WTC11 (cell line): Measurements from ENCODE around the gene ZBED5. TPM values are rescaled to one million over a fixed set of nuclear protein-coding genes. Genes with fewer than 3 reads are reported as not detected.

ENCODE experiments used
- ATAC-seq: fragments of 200-7000 bp; cut with Tn5 transposase; 2 replicates; pipeline ENCODE4 v1.10.0; 2021; ENCODE audit warnings: mild to moderate bottlenecking, moderate library complexity
- CTCF ChIA-PET: fragments of 300-600 bp; sonication (Branson Sonifier 250); formaldehyde crosslinking; loops from one replicate; lab custom pipeline; 2021; ENCODE audit warnings: antibody characterized with exemption; lab: Charles Lee
- POLR2A ChIA-PET: fragments of 350-600 bp; sonication (Branson Sonifier 250); formaldehyde crosslinking; loops from one replicate; lab custom pipeline; 2021; ENCODE audit warnings: antibody characterized with exemption; lab: Charles Lee
- DNase-seq: peaks from one replicate; pipeline ENCODE4 v3.0.0; 2021; ENCODE audit warnings: low spot score
- H3K27ac Mint-ChIP-seq: 2 replicates; pipeline ENCODE4 v1.8.0; 2021; ENCODE audit warnings: mixed read lengths
- H3K27me3 Mint-ChIP-seq: 2 replicates; pipeline ENCODE4 v1.8.0; 2021; ENCODE audit warnings: low read depth, mild to moderate bottlenecking, moderate library complexity, mixed read lengths
- H3K36me3 Mint-ChIP-seq: 2 replicates; pipeline ENCODE4 v1.8.0; 2021; ENCODE audit warnings: mixed read lengths
- H3K4me1 Mint-ChIP-seq: 2 replicates; pipeline ENCODE4 v1.8.0; 2022; ENCODE audit warnings: mixed read lengths
- H3K4me3 Mint-ChIP-seq: 2 replicates; pipeline ENCODE4 v1.8.0; 2021; ENCODE audit warnings: mild to moderate bottlenecking, moderate library complexity, mixed read lengths
- H3K9me3 Mint-ChIP-seq: 2 replicates; pipeline ENCODE4 v1.8.0; 2021; ENCODE audit warnings: mixed read lengths
- CREM ChIP-seq: sonication (generic); formaldehyde crosslinking; IDR thresholded peaks from 2 replicates; pipeline ENCODE4 v1.8.1; 2022; ENCODE audit warnings: mild to moderate bottlenecking, missing genetic modification reagents, moderate library complexity
- GABPB1 ChIP-seq: sonication (generic); formaldehyde crosslinking; IDR thresholded peaks from 2 replicates; pipeline ENCODE4 v1.8.1; 2023; ENCODE audit warnings: mild to moderate bottlenecking, missing genetic modification reagents
- NFATC4 ChIP-seq: fragments of 250-450 bp; sonication (Bioruptor Pico); IDR thresholded peaks from 2 replicates; pipeline ENCODE4 v1.9.0; 2021; ENCODE audit warnings: mild to moderate bottlenecking
- NFE2L1 ChIP-seq: sonication (generic); formaldehyde crosslinking; IDR thresholded peaks from 2 replicates; pipeline ENCODE4 v1.8.1; 2023; ENCODE audit warnings: missing genetic modification reagents
- SP1 ChIP-seq: sonication (generic); formaldehyde crosslinking; conservative IDR thresholded peaks from 2 replicates; pipeline ENCODE4 v1.8.1; 2022; ENCODE audit warnings: missing genetic modification reagents
- TEAD4 ChIP-seq: sonication (generic); formaldehyde crosslinking; IDR thresholded peaks from 2 replicates; pipeline ENCODE4 v1.8.0; 2022; ENCODE audit warnings: mild to moderate bottlenecking, missing genetic modification reagents
- ZNF121 ChIP-seq: sonication (generic); formaldehyde crosslinking; IDR thresholded peaks from 2 replicates; pipeline ENCODE4 v1.8.0; 2023; ENCODE audit warnings: missing genetic modification reagents
- ZNF232 ChIP-seq: sonication (generic); formaldehyde crosslinking; IDR thresholded peaks from 2 replicates; pipeline ENCODE4 v1.8.0; 2022; ENCODE audit warnings: mild to moderate bottlenecking, missing genetic modification reagents
- ZNF416 ChIP-seq: fragments of 250-450 bp; sonication (Bioruptor Pico); IDR thresholded peaks from 2 replicates; pipeline ENCODE4 v1.9.0; 2021; ENCODE audit warnings: mild to moderate bottlenecking, inconsistent platforms
- total RNA-seq: library from RNA; stranded (reverse); gene quantifications from 3 replicates; pipeline ENCODE4 v1.2.3, GENCODE V29; 2021
- TF ChIP-seq, protein P1 (sequence below): fragments of 250-450 bp; sonication (Bioruptor Pico); IDR thresholded peaks from 2 replicates; pipeline ENCODE4 v1.9.0; 2021; ENCODE audit warnings: mild to moderate bottlenecking
- TF ChIP-seq, protein P2 (sequence below): sonication (generic); formaldehyde crosslinking; IDR thresholded peaks from 2 replicates; pipeline ENCODE4 v1.8.1; 2023; ENCODE audit warnings: mild to moderate bottlenecking, moderate library complexity, missing genetic modification reagents
- TF ChIP-seq, protein P3 (sequence below): sonication (generic); formaldehyde crosslinking; IDR thresholded peaks from 2 replicates; pipeline ENCODE4 v1.8.1; 2022; ENCODE audit warnings: low read depth, missing genetic modification reagents, borderline replicate concordance

The ZBED5 gene
- total RNA-seq, 1 experiment from 2014 or later = 48.7 TPM

DNA sequence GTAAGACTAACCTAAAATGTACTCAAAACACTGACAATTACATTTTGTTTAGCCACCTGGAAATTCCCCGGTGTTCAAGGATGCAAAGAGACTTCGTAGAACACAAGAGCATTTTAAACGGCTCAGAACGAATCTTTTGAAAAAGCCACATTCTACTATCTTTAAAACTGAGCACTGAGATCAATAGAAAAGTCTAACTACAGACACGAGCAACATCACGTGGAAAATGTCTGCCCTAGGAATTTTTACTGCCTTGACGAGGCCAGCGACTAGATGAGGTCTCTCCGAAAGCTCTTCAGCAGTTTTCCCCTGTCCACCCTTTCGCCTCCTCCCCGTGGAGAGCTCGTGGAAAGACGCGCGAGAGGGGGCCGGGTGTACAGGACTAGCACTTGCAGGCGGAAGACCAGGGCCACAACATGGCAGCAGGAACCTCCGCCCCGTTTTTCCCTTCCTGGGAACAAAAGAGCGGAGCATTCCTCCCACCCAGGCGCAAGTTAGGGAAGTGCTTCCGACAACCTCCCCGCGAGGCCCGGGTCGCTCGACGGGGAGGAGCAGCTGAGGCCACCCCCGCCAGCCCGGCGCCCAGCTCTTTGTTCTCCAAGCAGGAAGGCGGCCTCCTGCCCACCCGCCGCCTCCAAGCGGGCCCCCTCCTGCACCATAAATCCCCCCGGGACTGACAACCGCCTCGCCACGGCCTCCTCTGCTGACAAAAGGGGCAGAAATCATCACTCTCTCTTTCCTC, 50.2 kb downstream of the ZBED5 start:
- ChIA-PET POLR2A (interaction anchor here (1.0 to 7.1 kb wide), 5 partner anchors 7 to 123 kb away, joined by 6 to 130 read pairs (median 13); partner anchors contain the start of gene ZBED5), CTCF (interaction anchor here (0.7 to 2.9 kb wide), 3 partner anchors 15 to 127 kb away, joined by 5 to 26 read pairs (median 9); no protein-coding TSS in a partner anchor)
- H3K27me3 Mint-ChIP-seq = no peaks in the 10 kb centered on the region
- DNase-seq = peak; percentile 31
- TF ChIP-seq, protein P1, sequence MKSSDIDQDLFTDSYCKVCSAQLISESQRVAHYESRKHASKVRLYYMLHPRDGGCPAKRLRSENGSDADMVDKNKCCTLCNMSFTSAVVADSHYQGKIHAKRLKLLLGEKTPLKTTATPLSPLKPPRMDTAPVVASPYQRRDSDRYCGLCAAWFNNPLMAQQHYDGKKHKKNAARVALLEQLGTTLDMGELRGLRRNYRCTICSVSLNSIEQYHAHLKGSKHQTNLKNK = 0 out of 2 replicates have a peak, but pooled peaks have one; percentile 3
- TF ChIP-seq, protein P2, sequence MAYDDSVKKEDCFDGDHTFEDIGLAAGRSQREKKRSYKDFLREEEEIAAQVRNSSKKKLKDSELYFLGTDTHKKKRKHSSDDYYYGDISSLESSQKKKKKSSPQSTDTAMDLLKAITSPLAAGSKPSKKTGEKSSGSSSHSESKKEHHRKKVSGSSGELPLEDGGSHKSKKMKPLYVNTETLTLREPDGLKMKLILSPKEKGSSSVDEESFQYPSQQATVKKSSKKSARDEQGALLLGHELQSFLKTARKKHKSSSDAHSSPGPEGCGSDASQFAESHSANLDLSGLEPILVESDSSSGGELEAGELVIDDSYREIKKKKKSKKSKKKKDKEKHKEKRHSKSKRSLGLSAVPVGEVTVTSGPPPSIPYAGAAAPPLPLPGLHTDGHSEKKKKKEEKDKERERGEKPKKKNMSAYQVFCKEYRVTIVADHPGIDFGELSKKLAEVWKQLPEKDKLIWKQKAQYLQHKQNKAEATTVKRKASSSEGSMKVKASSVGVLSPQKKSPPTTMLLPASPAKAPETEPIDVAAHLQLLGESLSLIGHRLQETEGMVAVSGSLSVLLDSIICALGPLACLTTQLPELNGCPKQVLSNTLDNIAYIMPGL (CRISPR knock-in tag) = no peak
- TF ChIP-seq ZNF232 (peak; percentile 37; the same call in 1 of the 2 replicates), CREM (no peak), TEAD4 (CRISPR knock-in tag) (0 out of 2 replicates have a peak, but pooled peaks have one; percentile 16)
- TF ChIP-seq, all 79 proteins: peak for 3
- Mint-ChIP-seq H3K36me3 (peaks cover 53% of the 10 kb centered on the region), H3K9me3 (no peaks in the 10 kb centered on the region), H3K4me1 (peaks cover 28% of the 10 kb centered on the region), H3K4me3 (peak overlapping the region; percentile 90), H3K27ac (peak overlapping the region; percentile 95)
- no peak for ATAC-seq

DNA sequence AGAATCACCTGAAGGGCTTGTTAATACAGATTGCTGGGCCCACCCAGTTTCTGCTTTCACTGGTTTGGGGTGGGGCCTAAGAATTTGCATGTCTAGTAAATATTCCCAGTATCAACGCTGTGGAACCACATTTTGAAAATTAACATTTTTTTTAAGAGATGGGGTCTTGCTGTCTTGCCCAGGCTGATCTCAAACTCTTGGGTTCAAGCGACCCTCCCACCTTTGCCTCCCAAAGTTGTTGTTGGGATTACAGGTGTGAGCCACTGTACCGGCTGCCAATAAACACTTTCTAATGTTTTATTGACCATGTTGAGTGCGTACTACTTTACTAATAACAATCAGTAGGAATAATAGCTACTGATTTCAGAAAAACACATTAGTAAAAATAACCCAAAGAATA, 51.6 kb downstream of the ZBED5 start:
- Mint-ChIP-seq H3K36me3 (peaks cover 68% of the 10 kb centered on the region), H3K4me3 (peak overlapping the region; percentile 90), H3K9me3 (no peaks in the 10 kb centered on the region), H3K27ac (no peak overlapping the region; the same call in 1 of the 2 replicates), H3K4me1 (peaks cover 28% of the 10 kb centered on the region), H3K27me3 (no peaks in the 10 kb centered on the region)
- ATAC-seq = no peak
- CTCF ChIA-PET = no interaction called here
- TF ChIP-seq ZNF121 (peak; percentile 74), ZNF416 (CRISPR knock-in tag) (no peak)
- POLR2A ChIA-PET = interaction anchor here (7.1 kb wide), 1 partner anchor 52 kb away, joined by 130 read pairs; the partner anchor contains the start of gene ZBED5
- no peak for DNase-seq

DNA sequence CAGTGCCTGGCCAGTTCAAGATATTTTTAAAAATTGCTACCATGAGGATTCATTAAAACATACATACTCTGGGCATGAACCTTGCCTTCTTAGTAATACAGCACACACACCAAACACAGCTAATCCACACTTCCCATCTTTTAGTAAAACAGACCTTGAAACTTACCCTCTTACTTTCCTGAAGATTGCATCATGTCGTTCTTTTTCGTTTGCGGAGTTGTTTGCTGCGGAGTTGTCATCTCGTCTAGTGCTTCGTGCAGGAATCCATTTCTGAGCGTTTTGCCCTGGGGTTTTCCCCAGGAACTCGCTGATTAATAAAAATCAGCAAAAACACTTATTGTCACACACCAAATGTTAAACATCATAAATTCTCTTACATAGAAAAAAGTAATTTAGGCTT, 52.1 kb downstream of the ZBED5 start:
- H3K4me3 Mint-ChIP-seq = peak overlapping the region; percentile 90

DNA sequence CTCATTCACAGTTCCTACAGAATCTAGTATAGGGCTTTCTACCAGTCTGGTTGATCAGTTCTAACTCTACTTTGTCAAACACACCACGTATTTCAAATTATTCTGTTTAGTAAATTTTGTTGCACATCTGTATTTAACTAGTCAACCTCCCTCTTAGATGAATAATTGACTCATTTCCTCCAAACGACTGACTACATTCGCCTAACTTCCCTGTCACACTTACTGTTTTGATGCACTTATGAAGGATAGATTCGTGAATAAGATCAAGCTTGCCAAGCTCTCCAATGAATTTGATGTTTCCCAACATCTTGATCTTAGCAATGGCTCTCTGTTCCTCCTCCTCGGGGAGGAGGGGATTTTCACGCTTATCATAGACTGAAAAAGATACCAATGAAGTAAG, 54.2 kb downstream of the ZBED5 start:
- H3K27me3 Mint-ChIP-seq = no peaks in the 10 kb centered on the region
- no peak overlapping the region for H3K4me3 Mint-ChIP-seq
- CTCF ChIA-PET = interaction anchor here (0.5 to 2.8 kb wide), 4 partner anchors 11 to 224 kb away, joined by 3 to 10 read pairs (median 4); no protein-coding TSS in a partner anchor
- ATAC-seq = no peak
- DNase-seq = no peak
- peaks cover 18% of the 10 kb centered on the region for H3K4me1 Mint-ChIP-seq
- POLR2A ChIA-PET = interaction anchor here (1.2 to 1.4 kb wide), 2 partner anchors 13 to 55 kb away, joined by 3 to 4 read pairs; partner anchors contain the start of gene ZBED5
- H3K9me3 Mint-ChIP-seq = no peaks in the 10 kb centered on the region
- H3K27ac Mint-ChIP-seq = peak overlapping the region; percentile 6; the same call in 1 of the 2 replicates
- no peak for TF ChIP-seq ZNF416 (CRISPR knock-in tag)
- TF ChIP-seq NFE2L1 = no peak
- TF ChIP-seq SP1 (CRISPR knock-in tag) = no peak
- no peak for TF ChIP-seq NFATC4 (CRISPR knock-in tag)
- peaks cover 93% of the 10 kb centered on the region for H3K36me3 Mint-ChIP-seq

More for the DNA sequence above, 52.1 kb downstream of the ZBED5 start:
- Mint-ChIP-seq H3K4me1 (peaks cover 28% of the 10 kb centered on the region), H3K36me3 (peaks cover 73% of the 10 kb centered on the region), H3K27me3 (no peaks in the 10 kb centered on the region), H3K9me3 (no peaks in the 10 kb centered on the region), H3K27ac (peak overlapping the region; percentile 73)
- ATAC-seq = no peak
- TF ChIP-seq, protein P3, sequence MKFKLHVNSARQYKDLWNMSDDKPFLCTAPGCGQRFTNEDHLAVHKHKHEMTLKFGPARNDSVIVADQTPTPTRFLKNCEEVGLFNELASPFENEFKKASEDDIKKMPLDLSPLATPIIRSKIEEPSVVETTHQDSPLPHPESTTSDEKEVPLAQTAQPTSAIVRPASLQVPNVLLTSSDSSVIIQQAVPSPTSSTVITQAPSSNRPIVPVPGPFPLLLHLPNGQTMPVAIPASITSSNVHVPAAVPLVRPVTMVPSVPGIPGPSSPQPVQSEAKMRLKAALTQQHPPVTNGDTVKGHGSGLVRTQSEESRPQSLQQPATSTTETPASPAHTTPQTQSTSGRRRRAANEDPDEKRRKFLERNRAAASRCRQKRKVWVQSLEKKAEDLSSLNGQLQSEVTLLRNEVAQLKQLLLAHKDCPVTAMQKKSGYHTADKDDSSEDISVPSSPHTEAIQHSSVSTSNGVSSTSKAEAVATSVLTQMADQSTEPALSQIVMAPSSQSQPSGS (CRISPR knock-in tag) = no peak
- TF ChIP-seq GABPB1 (CRISPR knock-in tag) = peak; percentile 90
- DNase-seq = no peak
- CTCF ChIA-PET = no interaction called here
- POLR2A ChIA-PET = interaction anchor here (7.1 kb wide), 1 partner anchor 52 kb away, joined by 130 read pairs; the partner anchor contains the start of gene ZBED5

Other genes starting within 250 kb of the ZBED5 start
- gene IRAG1, start 164.3 kb downstream of the ZBED5 start, total RNA-seq = 2.8 to 5.2 TPM (median 3.9 TPM) in 3 replicates
- gene CTR9, start 106.8 kb downstream of the ZBED5 start, total RNA-seq = 29.3 to 32.7 TPM (median 31.1 TPM) in 3 replicates
- 779 to 918 TPM (median 906 TPM) in 3 replicates for gene EIF4G2, start 49.1 kb downstream of the ZBED5 start, total RNA-seq